ENCODE measurements around the gene KCNMB3. TPM values are rescaled to one million over a fixed set of nuclear protein-coding genes. Genes with fewer than 3 reads are reported as not detected.

Gene KCNMB3
- total and polyA plus RNA-seq, 8 donors = 1.6 to 12.2 (median 9.0) TPM

- H3K9me3 ChIP-seq = no peaks in the 10 kb centered on the region
- TF ChIP-seq CTCF (IDR thresholded peaks at IDR 0.05) = no peak
- DNase-seq = no peak
- no peaks in the 10 kb centered on the region for H3K27me3 ChIP-seq
- no peak overlapping the region for H3K4me3 ChIP-seq
- intact Hi-C loops (cut with DNase I) = no loop called here
- H3K36me3 ChIP-seq = no peaks in the 10 kb centered on the region
- no peaks in the 10 kb centered on the region for H3K4me1 ChIP-seq
- H3K27ac ChIP-seq = no peak overlapping the region
- ATAC-seq = no peak
Measured at GRCh38 chr3:179281825-179282224, 30.9 kb upstream of the KCNMB3 start.

- Histone ChIP-seq H3K36me3 (no peaks in the 10 kb centered on the region), H3K4me1 (no peaks in the 10 kb centered on the region), H3K4me3 (no peak overlapping the region), H3K9me3 (no peaks in the 10 kb centered on the region), H3K27me3 (no peaks in the 10 kb centered on the region), H3K27ac (no peak overlapping the region)
- DNase-seq = no peak
- intact Hi-C loops (cut with DNase I) = no loop called here
- TF ChIP-seq CTCF (IDR thresholded peaks at IDR 0.05) = no peak
- ATAC-seq = no peak
Measured at GRCh38 chr3:179279837-179280236, 28.9 kb upstream of the KCNMB3 start.

GRCh38 chr3:179278932-179279693, 28.2 kb upstream of the KCNMB3 start:
- ATAC-seq = no peak

GRCh38 chr3:179278151-179278550, 27.2 kb upstream of the KCNMB3 start:
- DNase-seq (no peak), ATAC-seq (no peak)
- H3K4me3 ChIP-seq = no peak overlapping the region
- no peak for TF ChIP-seq CTCF (IDR thresholded peaks at IDR 0.05)
- H3K27me3 ChIP-seq = no peaks in the 10 kb centered on the region
- H3K4me1 ChIP-seq = no peaks in the 10 kb centered on the region
- intact Hi-C loops (cut with DNase I) = no loop called here
- H3K27ac ChIP-seq = no peak overlapping the region
- H3K9me3 ChIP-seq = no peaks in the 10 kb centered on the region
- no peaks in the 10 kb centered on the region for H3K36me3 ChIP-seq

More at GRCh38 chr3:179278932-179279693, 28.2 kb upstream of the KCNMB3 start:
- Histone ChIP-seq H3K9me3 (no peaks in the 10 kb centered on the region), H3K36me3 (no peaks in the 10 kb centered on the region), H3K27me3 (no peaks in the 10 kb centered on the region), H3K4me3 (no peak overlapping the region), H3K4me1 (no peaks in the 10 kb centered on the region), H3K27ac (no peak overlapping the region)
- TF ChIP-seq CTCF (IDR thresholded peaks at IDR 0.05) = no peak
- intact Hi-C loops (cut with DNase I) = no loop called here
- no peak for DNase-seq

GRCh38 chr3:179276743-179277142, 25.8 kb upstream of the KCNMB3 start:
- Histone ChIP-seq H3K4me1 (no peaks in the 10 kb centered on the region), H3K9me3 (no peaks in the 10 kb centered on the region), H3K36me3 (no peaks in the 10 kb centered on the region), H3K4me3 (no peak overlapping the region), H3K27me3 (no peaks in the 10 kb centered on the region), H3K27ac (no peak overlapping the region)
- TF ChIP-seq CTCF (IDR thresholded peaks at IDR 0.05) = no peak
- no peak for ATAC-seq
- intact Hi-C loops (cut with DNase I) = no loop called here
- DNase-seq = no peak

Measured in left lung (tissue), 10 donors.